Measurements from ENCODE around the gene LINGO1. TPM values are rescaled to one million over a fixed set of nuclear protein-coding genes. Genes with fewer than 3 reads are reported as not detected.

LINGO1 gene
- total RNA-seq, 6 experiments from 2014 or later, result 0.31 to 1.2 (median 0.39) TPM

- Histone ChIP-seq H3K4me3 (no peak overlapping the region), H3K36me3 (no peaks in the 10 kb centered on the region), H3K4me1 (peaks cover 0 to 17% (median 0%) of the 10 kb centered on the region in 4 donors), H3K9me3 (no peaks in the 10 kb centered on the region), H3K27ac (no peak overlapping the region), H3K27me3 (no peaks in the 10 kb centered on the region)
- TF ChIP-seq POLR2A (IDR thresholded peaks at IDR 0.05), result no peak
- TF ChIP-seq, protein P1, sequence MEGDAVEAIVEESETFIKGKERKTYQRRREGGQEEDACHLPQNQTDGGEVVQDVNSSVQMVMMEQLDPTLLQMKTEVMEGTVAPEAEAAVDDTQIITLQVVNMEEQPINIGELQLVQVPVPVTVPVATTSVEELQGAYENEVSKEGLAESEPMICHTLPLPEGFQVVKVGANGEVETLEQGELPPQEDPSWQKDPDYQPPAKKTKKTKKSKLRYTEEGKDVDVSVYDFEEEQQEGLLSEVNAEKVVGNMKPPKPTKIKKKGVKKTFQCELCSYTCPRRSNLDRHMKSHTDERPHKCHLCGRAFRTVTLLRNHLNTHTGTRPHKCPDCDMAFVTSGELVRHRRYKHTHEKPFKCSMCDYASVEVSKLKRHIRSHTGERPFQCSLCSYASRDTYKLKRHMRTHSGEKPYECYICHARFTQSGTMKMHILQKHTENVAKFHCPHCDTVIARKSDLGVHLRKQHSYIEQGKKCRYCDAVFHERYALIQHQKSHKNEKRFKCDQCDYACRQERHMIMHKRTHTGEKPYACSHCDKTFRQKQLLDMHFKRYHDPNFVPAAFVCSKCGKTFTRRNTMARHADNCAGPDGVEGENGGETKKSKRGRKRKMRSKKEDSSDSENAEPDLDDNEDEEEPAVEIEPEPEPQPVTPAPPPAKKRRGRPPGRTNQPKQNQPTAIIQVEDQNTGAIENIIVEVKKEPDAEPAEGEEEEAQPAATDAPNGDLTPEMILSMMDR (IDR thresholded peaks at IDR 0.05), result no peak
- no CpG with 5 or more reads among the region's 4 CpGs for WGBS (ENCODE audit: insufficient coverage, low coverage, low lambda C conversion rate, missing lambda C conversion rate)
- no peak for DNase-seq
- intact Hi-C loops (cut with DNase I), result no loop called here
- no peak for ATAC-seq
Observed at GRCh38 chr15:77572186-77572585, 60.5 kb downstream of the LINGO1 start.

- TF ChIP-seq POLR2A (IDR thresholded peaks at IDR 0.05), result no peak
- TF ChIP-seq, protein P1 (IDR thresholded peaks at IDR 0.05), result no peak
- Histone ChIP-seq H3K36me3 (no peaks in the 10 kb centered on the region), H3K4me3 (no peak overlapping the region), H3K27me3 (no peaks in the 10 kb centered on the region), H3K27ac (no peak overlapping the region), H3K4me1 (peaks cover 0 to 17% (median 0%) of the 10 kb centered on the region in 4 donors), H3K9me3 (no peaks in the 10 kb centered on the region)
- no peak for ATAC-seq
- intact Hi-C loops (cut with DNase I), result no loop called here
- DNase-seq, result no peak
- WGBS (ENCODE audit: insufficient coverage, low coverage, low lambda C conversion rate, missing lambda C conversion rate), result 87% methylated on average over 3 of the region's 15 CpGs
Observed at GRCh38 chr15:77571741-77572140, 61.0 kb downstream of the LINGO1 start.

GRCh38 chr15:77571181-77571580, 61.5 kb downstream of the LINGO1 start:
- ATAC-seq, result no peak
- H3K4me1 ChIP-seq, result peaks cover 0 to 17% (median 0%) of the 10 kb centered on the region in 4 donors
- H3K27me3 ChIP-seq, result no peaks in the 10 kb centered on the region
- TF ChIP-seq, protein P1 (IDR thresholded peaks at IDR 0.05), result no peak
- no peak for TF ChIP-seq POLR2A (IDR thresholded peaks at IDR 0.05)
- DNase-seq, result no peak
- no peak overlapping the region for H3K4me3 ChIP-seq
- H3K36me3 ChIP-seq, result no peaks in the 10 kb centered on the region
- 80% methylated on average over 1 of the region's 6 CpGs for WGBS (ENCODE audit: insufficient coverage, low coverage, low lambda C conversion rate, missing lambda C conversion rate)
- no peaks in the 10 kb centered on the region for H3K9me3 ChIP-seq
- intact Hi-C loops (cut with DNase I), result no loop called here
- H3K27ac ChIP-seq, result no peak overlapping the region

- no peak for DNase-seq
- WGBS (ENCODE audit: insufficient coverage, low coverage, low lambda C conversion rate, missing lambda C conversion rate), result 21% methylated on average over 6 of the region's 6 CpGs
- H3K27me3 ChIP-seq, result no peaks in the 10 kb centered on the region
- peaks cover 0 to 17% (median 0%) of the 10 kb centered on the region in 4 donors for H3K4me1 ChIP-seq
- no peaks in the 10 kb centered on the region for H3K36me3 ChIP-seq
- peak overlapping the region in 2 of 3 donors; percentile 33 to 52 for H3K4me3 ChIP-seq
- peak; percentile 38 to 70 (median 60) for ATAC-seq
- H3K9me3 ChIP-seq, result no peaks in the 10 kb centered on the region
- TF ChIP-seq, protein P1 (IDR thresholded peaks at IDR 0.05), result no peak
- no peak for TF ChIP-seq POLR2A (IDR thresholded peaks at IDR 0.05)
- intact Hi-C loops (cut with DNase I), result no loop called here
- H3K27ac ChIP-seq, result peak overlapping the region; percentile 12 to 69 (median 55)
Observed at GRCh38 chr15:77569729-77570125, 63.0 kb downstream of the LINGO1 start.

All from right lobe of liver (tissue), 6 donors.